PC-9 (cell line): Measurements from ENCODE around the gene C22orf39. TPM values are rescaled to one million over a fixed set of nuclear protein-coding genes. Genes with fewer than 3 reads are reported as not detected.

Experiments used
- BruUV-seq: library from RNA; stranded (reverse); fragments of 400-500 nt; replicated peaks from 2 replicates; lab custom pipeline; 2021; lab: Mats Ljungman, UMichigan
- CTCF ChIA-PET: fragments of 300-600 bp; sonication (Branson Sonifier 250); formaldehyde crosslinking; loops from one replicate; lab custom pipeline; 2022; ENCODE audit warnings: antibody characterized with exemption; lab: Charles Lee
- POLR2A ChIA-PET: fragments of 300-600 bp; sonication (Branson Sonifier 250); formaldehyde crosslinking; loops from one replicate; lab custom pipeline; 2022; ENCODE audit warnings: antibody characterized with exemption; ENCODE audit not compliant: unreplicated experiment; lab: Charles Lee
- DNase-seq, 2 experiments: peaks; one replicate each; pipeline versions ENCODE4 v3.0.0 to v3.0.0-alpha.2; 2015 to 2022; ENCODE audit warnings: mixed read lengths in 1 of 2
- H2AFZ ChIP-seq: fragments of 200-600 bp; sonication (generic); 2 replicates; pipeline ENCODE4 v1.8.1; 2017; ENCODE audit warnings: antibody characterized with exemption
- H3F3A ChIP-seq: fragments of 200-600 bp; sonication (generic); 2 replicates; pipeline ENCODE4 v1.8.1; 2017; ENCODE audit warnings: antibody characterized with exemption, mild to moderate bottlenecking, low read depth; ENCODE audit not compliant: insufficient read depth
- H3K27ac ChIP-seq: fragments of 200-600 bp; sonication (generic); 2 replicates; pipeline ENCODE4 v1.6.1; 2016; ENCODE audit warnings: mixed run types
- H3K27me3 ChIP-seq: fragments of 200-600 bp; sonication (generic); 2 replicates; pipeline ENCODE4 v1.6.1; 2016; ENCODE audit warnings: low read depth, mixed run types; ENCODE audit not compliant: insufficient read depth
- H3K36me3 ChIP-seq: fragments of 200-600 bp; sonication (generic); 2 replicates; pipeline ENCODE4 v1.6.1; 2016; ENCODE audit warnings: low read depth, mixed run types
- H3K4me1 ChIP-seq: fragments of 200-600 bp; sonication (generic); replicated peaks from 2 replicates; pipeline ENCODE4 v1.6.1; 2016; ENCODE audit warnings: mixed run types; ENCODE audit not compliant: insufficient read depth
- H3K4me2 ChIP-seq: fragments of 200-600 bp; sonication (generic); 2 replicates; pipeline ENCODE4 v1.6.1; 2017; ENCODE audit warnings: mixed run types
- H3K4me3 ChIP-seq: fragments of 200-600 bp; sonication (generic); 2 replicates; pipeline ENCODE4 v1.6.1; 2016; ENCODE audit warnings: mixed run types
- H3K79me2 ChIP-seq: fragments of 200-600 bp; sonication (generic); 2 replicates; pipeline ENCODE4 v1.6.1; 2017; ENCODE audit warnings: low read depth, mixed run types
- H3K9me2 ChIP-seq: fragments of 200-600 bp; sonication (generic); 2 replicates; pipeline ENCODE4 v1.8.1; 2017; ENCODE audit warnings: mild to moderate bottlenecking; ENCODE audit not compliant: insufficient read depth
- H3K9me3 ChIP-seq: fragments of 200-600 bp; sonication (generic); 2 replicates; pipeline ENCODE4 v1.8.1; 2016; ENCODE audit warnings: low read depth; ENCODE audit not compliant: insufficient read depth
- H4K20me1 ChIP-seq: fragments of 200-600 bp; sonication (generic); 2 replicates; pipeline ENCODE4 v1.8.1; 2017; ENCODE audit not compliant: insufficient read depth
- CTCF ChIP-seq: fragments of 200-600 bp; sonication (generic); conservative IDR thresholded peaks from 2 replicates; pipeline ENCODE4 v1.6.1; 2017; ENCODE audit warnings: mixed run types, antibody characterized with exemption, mild to moderate bottlenecking, moderate library complexity
- EZH2 ChIP-seq: fragments of 200-600 bp; sonication (generic); IDR thresholded peaks from 2 replicates; pipeline ENCODE4 v1.8.0; 2017; ENCODE audit warnings: antibody characterized with exemption, low read depth
- intact Hi-C: fragments of 100-400 bp; cut with micrococcal nuclease; formaldehyde crosslinking; loops from one replicate; pipeline ENCODE4 v1.10.0; 2022; ENCODE audit not compliant: unreplicated experiment
- total RNA-seq: library from RNA; stranded (reverse); gene quantifications from 2 replicates; pipeline ENCODE4 v1.2.3, GENCODE V29; 2021

C22orf39 gene
- total RNA-seq, 1 experiment from 2014 or later = 12.3 TPM

GRCh38 chr22:19396934-19397733 lies 50.4 kb downstream of the C22orf39 start:
- DNase-seq = no peak
- ChIA-PET CTCF (no interaction called here), POLR2A (no interaction called here)
- H3K27me3 ChIP-seq = no peaks in the 10 kb centered on the region
- TF ChIP-seq EZH2 (no peak), CTCF (no peak)
- no peaks in the 10 kb centered on the region for H3F3A ChIP-seq
- intact Hi-C loops = loop anchor here (5.0 kb wide), 1 partner anchor 220 kb away; the partner anchor contains the start of gene SLC25A1
- H2AFZ ChIP-seq = no peak overlapping the region
- H3K79me2 ChIP-seq = no peaks in the 10 kb centered on the region
- no TSS peak for BruUV-seq
- no peak overlapping the region for H3K27ac ChIP-seq
- H3K36me3 ChIP-seq = no peaks in the 10 kb centered on the region
- H4K20me1 ChIP-seq = no peaks in the 10 kb centered on the region
- no peaks in the 10 kb centered on the region for H3K9me2 ChIP-seq
- H3K4me2 ChIP-seq = no peak overlapping the region
- no peak overlapping the region for H3K4me3 ChIP-seq
- H3K9me3 ChIP-seq = no peaks in the 10 kb centered on the region
- H3K4me1 ChIP-seq = no peaks in the 10 kb centered on the region

GRCh38 chr22:19396561-19396933 lies 51.0 kb downstream of the C22orf39 start:
- POLR2A ChIA-PET = no interaction called here

GRCh38 chr22:19395276-19395675 lies 52.2 kb downstream of the C22orf39 start:
- Histone ChIP-seq H3K4me3 (no peak overlapping the region), H2AFZ (no peak overlapping the region), H3K27me3 (no peaks in the 10 kb centered on the region), H3K79me2 (no peaks in the 10 kb centered on the region), H3K36me3 (no peaks in the 10 kb centered on the region), H3K27ac (no peak overlapping the region), H4K20me1 (no peaks in the 10 kb centered on the region), H3K4me1 (no peaks in the 10 kb centered on the region), H3F3A (no peaks in the 10 kb centered on the region), H3K9me2 (no peaks in the 10 kb centered on the region), H3K4me2 (no peak overlapping the region), H3K9me3 (no peaks in the 10 kb centered on the region)
- no peak for DNase-seq
- intact Hi-C loops = loop anchor here (5.0 kb wide), 1 partner anchor 218 kb away; the partner anchor contains the start of gene SLC25A1
- TF ChIP-seq CTCF = no peak
- TF ChIP-seq EZH2 = no peak
- POLR2A ChIA-PET = no interaction called here
- CTCF ChIA-PET = no interaction called here
- BruUV-seq = no TSS peak

More at GRCh38 chr22:19396561-19396933, 51.0 kb downstream of the C22orf39 start:
- DNase-seq = no peak
- TF ChIP-seq CTCF = no peak
- no peak for TF ChIP-seq EZH2
- H3K36me3 ChIP-seq = no peaks in the 10 kb centered on the region
- no peaks in the 10 kb centered on the region for H3K4me1 ChIP-seq
- CTCF ChIA-PET = no interaction called here
- no peaks in the 10 kb centered on the region for H4K20me1 ChIP-seq
- no peaks in the 10 kb centered on the region for H3K9me3 ChIP-seq
- no peak overlapping the region for H3K27ac ChIP-seq
- H3K4me3 ChIP-seq = no peak overlapping the region
- no peak overlapping the region for H2AFZ ChIP-seq
- H3K27me3 ChIP-seq = no peaks in the 10 kb centered on the region
- H3K79me2 ChIP-seq = no peaks in the 10 kb centered on the region
- no peak overlapping the region for H3K4me2 ChIP-seq
- no peaks in the 10 kb centered on the region for H3K9me2 ChIP-seq
- intact Hi-C loops = loop anchor here (5.0 kb wide), 1 partner anchor 219 kb away; the partner anchor contains the start of gene SLC25A1
- BruUV-seq = no TSS peak
- no peaks in the 10 kb centered on the region for H3F3A ChIP-seq
